Neural cell (in vitro differentiated cells): ENCODE measurements around the gene TSKS. TPM values are rescaled to one million over a fixed set of nuclear protein-coding genes. Genes with fewer than 3 reads are reported as not detected.

ENCODE experiments used
- H2AFZ ChIP-seq: fragments of 200-600, 300-800 bp; sonication (generic), shearing (Covaris generic); 2 replicates; pipeline ENCODE4 v1.6.0; 2014; ENCODE audit warnings: low read depth, mild to moderate bottlenecking, antibody characterized with exemption, low read length, moderate library complexity
- H3F3A ChIP-seq: fragments of 200-600 bp; shearing (Covaris generic); 2 replicates; pipeline ENCODE4 v1.6.1; 2016; ENCODE audit warnings: mild to moderate bottlenecking, moderate library complexity, mixed read lengths, antibody characterized with exemption, low read length; ENCODE audit not compliant: insufficient read depth, poor library complexity, severe bottlenecking
- H3K27ac ChIP-seq: fragments of 200-600, 300-800 bp; sonication (generic), shearing (Covaris generic); 2 replicates; pipeline ENCODE4 v1.5.1; 2014; ENCODE audit warnings: mild to moderate bottlenecking, low read length, moderate library complexity
- H3K27me3 ChIP-seq: fragments of 300-800, 200-600 bp; sonication (generic), shearing (Covaris generic); 2 replicates; pipeline ENCODE4 v1.6.0; 2014; ENCODE audit warnings: mild to moderate bottlenecking, low read depth, low read length, moderate library complexity; ENCODE audit not compliant: insufficient read depth
- H3K36me3 ChIP-seq: fragments of 300-800, 200-600 bp; sonication (generic), shearing (Covaris generic); 2 replicates; pipeline ENCODE4 v1.5.1; 2014; ENCODE audit warnings: mild to moderate bottlenecking, antibody characterized with exemption, low read length, moderate library complexity; ENCODE audit not compliant: insufficient read depth
- H3K4me2 ChIP-seq: fragments of 300-800, 200-600 bp; sonication (generic), shearing (Covaris generic); 2 replicates; pipeline ENCODE4 v1.6.0; 2014; ENCODE audit warnings: mild to moderate bottlenecking, low read length
- H3K4me3 ChIP-seq: fragments of 300-800, 200-600 bp; sonication (generic), shearing (Covaris generic); 2 replicates; pipeline ENCODE4 v1.5.1; 2014; ENCODE audit warnings: mild to moderate bottlenecking, low read length, moderate library complexity
- H3K79me2 ChIP-seq: fragments of 200-600 bp; shearing (Covaris generic); replicated peaks from 2 replicates; pipeline ENCODE4 v1.6.0; 2014; ENCODE audit warnings: mild to moderate bottlenecking, low read length, moderate library complexity; ENCODE audit not compliant: insufficient read depth
- H3K9ac ChIP-seq: fragments of 300-800, 200-600 bp; sonication (generic), shearing (Covaris generic); 2 replicates; pipeline ENCODE4 v1.6.1; 2016; ENCODE audit warnings: mild to moderate bottlenecking, low read length, mixed read lengths
- H3K9me2 ChIP-seq: fragments of 200-600 bp; shearing (Covaris generic); 2 replicates; pipeline ENCODE4 v1.6.1; 2016; ENCODE audit warnings: mild to moderate bottlenecking, low read length, mixed read lengths; ENCODE audit not compliant: insufficient read depth
- H3K9me3 ChIP-seq: fragments of 200-600, 300-800 bp; sonication (generic), shearing (Covaris generic); 2 replicates; pipeline ENCODE4 v1.6.1; 2016; ENCODE audit warnings: mild to moderate bottlenecking, mixed run types, low read length, moderate library complexity, mixed read lengths
- H4K20me1 ChIP-seq: fragments of 200-600 bp; shearing (Covaris generic); 2 replicates; pipeline ENCODE4 v1.6.1; 2016; ENCODE audit warnings: mild to moderate bottlenecking, mixed run types; ENCODE audit not compliant: insufficient read depth
- EP300 ChIP-seq: fragments of 450-650 bp; conservative IDR thresholded peaks from 2 replicates; pipeline ENCODE4 v1.6.1; 2014; ENCODE audit warnings: antibody characterized with exemption, mild to moderate bottlenecking, moderate library complexity; ENCODE audit not compliant: poor library complexity, severe bottlenecking
- EZH2 ChIP-seq: fragments of 200-600, 300-800 bp; shearing (Covaris generic), sonication (generic); IDR thresholded peaks from 2 replicates; pipeline ENCODE4 v1.6.1; 2014; ENCODE audit warnings: antibody characterized with exemption, low read length, borderline replicate concordance, mild to moderate bottlenecking; ENCODE audit not compliant: insufficient read depth, poor library complexity, severe bottlenecking
- MXI1 ChIP-seq: fragments of 450-650 bp; conservative IDR thresholded peaks from 2 replicates; pipeline ENCODE4 v1.6.1; 2014; ENCODE audit warnings: antibody characterized with exemption, mild to moderate bottlenecking; ENCODE audit not compliant: poor library complexity, severe bottlenecking
- POLR2AphosphoS5 ChIP-seq: IDR thresholded peaks from 2 replicates; pipeline ENCODE4 v1.6.1; 2012
- RAD21 ChIP-seq: fragments of 450-650 bp; conservative IDR thresholded peaks from 2 replicates; pipeline ENCODE4 v1.6.1; 2014; ENCODE audit warnings: antibody characterized with exemption, mild to moderate bottlenecking, moderate library complexity
- SMC3 ChIP-seq: fragments of 450-650 bp; conservative IDR thresholded peaks from 2 replicates; pipeline ENCODE4 v1.6.1; 2014; ENCODE audit warnings: antibody characterized with exemption, mild to moderate bottlenecking, moderate library complexity; ENCODE audit not compliant: poor library complexity
- TAF1 ChIP-seq: IDR thresholded peaks from 2 replicates; pipeline ENCODE4 v1.6.1; 2012; ENCODE audit warnings: low read depth
- polyA plus RNA-seq: library from polyadenylated mRNA; depleted of rRNA; stranded (reverse); fragments of >200 nt; gene quantifications from 2 replicates; pipeline ENCODE4 v1.2.3, GENCODE V29; 2014
- TF ChIP-seq, protein P1 (sequence below): IDR thresholded peaks from 2 replicates; pipeline ENCODE4 v1.6.1; 2012; ENCODE audit warnings: borderline replicate concordance
- TF ChIP-seq, protein P2 (sequence below): fragments of 450-650 bp; IDR thresholded peaks from 2 replicates; pipeline ENCODE4 v1.5.1; 2014; ENCODE audit warnings: antibody characterized with exemption, mild to moderate bottlenecking, moderate library complexity; ENCODE audit not compliant: poor library complexity, severe bottlenecking

TSKS gene
- polyA plus RNA-seq, 1 donor from 2014 or later, result not detected

DNA sequence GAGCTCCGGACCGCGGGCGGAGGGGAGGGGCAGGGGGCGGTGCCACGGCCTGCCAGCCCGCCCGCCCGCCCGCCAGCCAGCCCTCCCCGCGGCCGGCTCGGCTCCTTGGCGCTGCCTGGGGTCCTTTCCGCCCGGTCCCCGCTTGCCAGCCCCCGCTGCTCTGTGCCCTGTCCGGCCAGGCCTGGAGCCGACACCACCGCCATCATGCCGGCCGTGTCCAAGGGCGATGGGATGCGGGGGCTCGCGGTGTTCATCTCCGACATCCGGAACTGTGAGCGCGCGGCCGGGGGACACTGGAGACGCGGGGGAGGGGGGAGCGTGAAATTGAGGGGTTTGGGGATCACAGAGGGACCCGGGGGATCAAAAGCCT, 3.8 kb upstream of the TSKS start, which contains the start of gene AP2A1:
AP2A1 (plus strand) TSS at position 72 of the 370 bp plus-strand sequence; CDS start at position 205, 133 bp downstream.
- H3K27me3 ChIP-seq, result no peaks in the 10 kb centered on the region
- peak within 1 kb of the TSS; percentile 92 for H3K4me3 ChIP-seq
- H3K9ac ChIP-seq, result peak within 1 kb of the TSS; percentile 95
- no peaks in the 10 kb centered on the region for H3K9me2 ChIP-seq
- H4K20me1 ChIP-seq, result no peaks in the 10 kb centered on the region
- H3K79me2 ChIP-seq, result peaks cover 21% of the 10 kb centered on the region
- H3K4me2 ChIP-seq, result peak within 1 kb of the TSS; percentile 97
- no peak for TF ChIP-seq EP300
- TF ChIP-seq, protein P1, sequence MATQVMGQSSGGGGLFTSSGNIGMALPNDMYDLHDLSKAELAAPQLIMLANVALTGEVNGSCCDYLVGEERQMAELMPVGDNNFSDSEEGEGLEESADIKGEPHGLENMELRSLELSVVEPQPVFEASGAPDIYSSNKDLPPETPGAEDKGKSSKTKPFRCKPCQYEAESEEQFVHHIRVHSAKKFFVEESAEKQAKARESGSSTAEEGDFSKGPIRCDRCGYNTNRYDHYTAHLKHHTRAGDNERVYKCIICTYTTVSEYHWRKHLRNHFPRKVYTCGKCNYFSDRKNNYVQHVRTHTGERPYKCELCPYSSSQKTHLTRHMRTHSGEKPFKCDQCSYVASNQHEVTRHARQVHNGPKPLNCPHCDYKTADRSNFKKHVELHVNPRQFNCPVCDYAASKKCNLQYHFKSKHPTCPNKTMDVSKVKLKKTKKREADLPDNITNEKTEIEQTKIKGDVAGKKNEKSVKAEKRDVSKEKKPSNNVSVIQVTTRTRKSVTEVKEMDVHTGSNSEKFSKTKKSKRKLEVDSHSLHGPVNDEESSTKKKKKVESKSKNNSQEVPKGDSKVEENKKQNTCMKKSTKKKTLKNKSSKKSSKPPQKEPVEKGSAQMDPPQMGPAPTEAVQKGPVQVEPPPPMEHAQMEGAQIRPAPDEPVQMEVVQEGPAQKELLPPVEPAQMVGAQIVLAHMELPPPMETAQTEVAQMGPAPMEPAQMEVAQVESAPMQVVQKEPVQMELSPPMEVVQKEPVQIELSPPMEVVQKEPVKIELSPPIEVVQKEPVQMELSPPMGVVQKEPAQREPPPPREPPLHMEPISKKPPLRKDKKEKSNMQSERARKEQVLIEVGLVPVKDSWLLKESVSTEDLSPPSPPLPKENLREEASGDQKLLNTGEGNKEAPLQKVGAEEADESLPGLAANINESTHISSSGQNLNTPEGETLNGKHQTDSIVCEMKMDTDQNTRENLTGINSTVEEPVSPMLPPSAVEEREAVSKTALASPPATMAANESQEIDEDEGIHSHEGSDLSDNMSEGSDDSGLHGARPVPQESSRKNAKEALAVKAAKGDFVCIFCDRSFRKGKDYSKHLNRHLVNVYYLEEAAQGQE, result peak; percentile 74
- peak; percentile 35 for TF ChIP-seq MXI1
- peak; percentile 51 for TF ChIP-seq TAF1
- TF ChIP-seq SMC3, result no peak
- peak; percentile 90 for TF ChIP-seq POLR2AphosphoS5
- no peaks in the 10 kb centered on the region for H3K9me3 ChIP-seq
- no peaks in the 10 kb centered on the region for H3K36me3 ChIP-seq
- H3K27ac ChIP-seq, result peak within 1 kb of the TSS; percentile 86
- no peaks in the 10 kb centered on the region for H3F3A ChIP-seq
- H2AFZ ChIP-seq, result peak within 1 kb of the TSS; percentile 69

DNA sequence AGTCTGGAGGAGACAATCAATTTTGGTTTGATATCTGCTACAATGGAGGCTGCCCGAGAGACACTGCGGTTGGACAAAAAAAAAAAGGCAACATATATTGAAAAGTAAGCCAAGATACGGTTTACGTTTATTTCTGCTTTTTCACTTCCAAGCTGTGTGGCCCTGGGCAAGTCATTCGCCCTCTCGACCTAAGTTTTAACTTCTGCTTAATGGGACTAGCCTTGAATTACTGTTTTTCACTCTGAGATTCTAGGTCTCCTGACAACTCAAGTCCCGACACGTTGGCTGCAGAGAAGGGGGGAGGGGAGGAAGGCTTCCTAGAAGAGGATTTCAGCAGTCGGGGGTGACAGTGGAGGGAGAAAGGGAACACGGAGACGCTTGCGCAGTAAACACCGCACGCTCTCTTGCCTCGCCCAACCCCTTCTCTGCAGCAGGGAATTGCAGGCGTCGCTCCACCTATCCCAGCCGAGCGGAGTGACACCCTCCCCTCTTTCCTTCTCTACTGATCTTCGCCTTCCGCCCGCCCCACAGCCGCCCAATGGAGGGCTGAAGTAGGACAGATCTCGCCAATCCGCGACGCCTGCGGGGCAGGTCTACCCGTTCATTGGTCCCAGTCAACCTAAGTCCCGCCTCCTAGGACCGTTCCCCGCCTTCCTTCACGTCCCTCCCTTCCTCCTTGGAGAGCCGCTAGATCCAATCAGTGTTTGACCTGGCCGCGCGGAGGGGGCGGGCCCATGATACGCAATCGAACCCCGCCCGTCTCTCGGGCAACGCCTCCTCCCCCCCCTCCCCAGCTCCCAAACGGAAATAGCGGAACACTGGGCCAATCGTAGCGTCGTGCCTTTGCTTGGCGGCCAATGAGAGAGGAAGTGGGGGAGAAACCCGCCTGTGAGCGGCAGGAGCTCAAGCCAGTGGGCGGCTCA, 3.2 kb upstream of the TSKS start:
- Histone ChIP-seq H3K4me2 (no peak overlapping the region), H3K9me3 (no peaks in the 10 kb centered on the region), H3F3A (no peaks in the 10 kb centered on the region), H3K27me3 (no peaks in the 10 kb centered on the region), H4K20me1 (no peaks in the 10 kb centered on the region), H2AFZ (no peak overlapping the region), H3K9me2 (no peaks in the 10 kb centered on the region), H3K79me2 (peaks cover 21% of the 10 kb centered on the region), H3K27ac (peak overlapping the region; percentile 79), H3K9ac (peak overlapping the region; percentile 45), H3K4me3 (peak overlapping the region; percentile 58), H3K36me3 (no peaks in the 10 kb centered on the region)
- peak; percentile 62 for TF ChIP-seq SMC3
- no peak for TF ChIP-seq EZH2
- TF ChIP-seq TAF1, result no peak
- TF ChIP-seq, protein P2, sequence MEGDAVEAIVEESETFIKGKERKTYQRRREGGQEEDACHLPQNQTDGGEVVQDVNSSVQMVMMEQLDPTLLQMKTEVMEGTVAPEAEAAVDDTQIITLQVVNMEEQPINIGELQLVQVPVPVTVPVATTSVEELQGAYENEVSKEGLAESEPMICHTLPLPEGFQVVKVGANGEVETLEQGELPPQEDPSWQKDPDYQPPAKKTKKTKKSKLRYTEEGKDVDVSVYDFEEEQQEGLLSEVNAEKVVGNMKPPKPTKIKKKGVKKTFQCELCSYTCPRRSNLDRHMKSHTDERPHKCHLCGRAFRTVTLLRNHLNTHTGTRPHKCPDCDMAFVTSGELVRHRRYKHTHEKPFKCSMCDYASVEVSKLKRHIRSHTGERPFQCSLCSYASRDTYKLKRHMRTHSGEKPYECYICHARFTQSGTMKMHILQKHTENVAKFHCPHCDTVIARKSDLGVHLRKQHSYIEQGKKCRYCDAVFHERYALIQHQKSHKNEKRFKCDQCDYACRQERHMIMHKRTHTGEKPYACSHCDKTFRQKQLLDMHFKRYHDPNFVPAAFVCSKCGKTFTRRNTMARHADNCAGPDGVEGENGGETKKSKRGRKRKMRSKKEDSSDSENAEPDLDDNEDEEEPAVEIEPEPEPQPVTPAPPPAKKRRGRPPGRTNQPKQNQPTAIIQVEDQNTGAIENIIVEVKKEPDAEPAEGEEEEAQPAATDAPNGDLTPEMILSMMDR, result peak; percentile 41
- peak; percentile 49 for TF ChIP-seq EP300
- TF ChIP-seq RAD21, result peak; percentile 40
- peak; percentile 77 for TF ChIP-seq POLR2AphosphoS5
- TF ChIP-seq MXI1, result peak; percentile 32
- TF ChIP-seq, protein P1, result peak; percentile 75
